ENCODE results near the gene ZFR. TPM values are rescaled to one million over a fixed set of nuclear protein-coding genes. Genes with fewer than 3 reads are reported as not detected.

The ZFR gene
- total and polyA plus RNA-seq, 5 donors: 28.9 to 58.7 (median 55.4) TPM

- DNase-seq: no peak
- intact Hi-C loops (cut with DNase I): no loop called here
- Histone ChIP-seq H3K27me3 (ENCODE audit: control insufficient read depth, insufficient read depth) (no peaks in the 10 kb centered on the region), H3K4me1 (ENCODE audit: control insufficient read depth, insufficient read depth, low read length) (peaks cover 8% of the 10 kb centered on the region), H3K27ac (ENCODE audit: low read length) (no peak overlapping the region), H3K9me3 (ENCODE audit: control insufficient read depth, low read length) (no peaks in the 10 kb centered on the region), H3K4me3 (ENCODE audit: low read length) (no peak overlapping the region)
- ATAC-seq: no peak
- 67% methylated on average over 6 of the region's 6 CpGs for WGBS
Observed at GRCh38 chr5:32309761-32310160, 134.8 kb downstream of the ZFR start.

- Histone ChIP-seq H3K27ac (ENCODE audit: low read length) (no peak overlapping the region), H3K4me1 (ENCODE audit: control insufficient read depth, insufficient read depth, low read length) (peaks cover 8% of the 10 kb centered on the region), H3K9me3 (ENCODE audit: control insufficient read depth, low read length) (peaks cover 3% of the 10 kb centered on the region), H3K27me3 (ENCODE audit: control insufficient read depth, insufficient read depth) (no peaks in the 10 kb centered on the region), H3K4me3 (ENCODE audit: low read length) (no peak overlapping the region)
- ATAC-seq (no peak), DNase-seq (no peak)
- 40% methylated on average over 3 of the region's 3 CpGs for WGBS
- intact Hi-C loops (cut with DNase I): no loop called here
Observed at GRCh38 chr5:32308946-32309345, 135.6 kb downstream of the ZFR start.

GRCh38 chr5:32307769-32308194 is 136.8 kb downstream of the ZFR start:
- WGBS: 95% methylated on average over 4 of the region's 4 CpGs
- intact Hi-C loops (cut with DNase I): no loop called here
- DNase-seq (no peak), ATAC-seq (no peak)
- Histone ChIP-seq H3K4me1 (ENCODE audit: control insufficient read depth, insufficient read depth, low read length) (peaks cover 8% of the 10 kb centered on the region), H3K27ac (ENCODE audit: low read length) (no peak overlapping the region), H3K4me3 (ENCODE audit: low read length) (no peak overlapping the region), H3K27me3 (ENCODE audit: control insufficient read depth, insufficient read depth) (no peaks in the 10 kb centered on the region), H3K9me3 (ENCODE audit: control insufficient read depth, low read length) (peaks cover 3% of the 10 kb centered on the region)

GRCh38 chr5:32304622-32305021 is 139.9 kb downstream of the ZFR start:
- intact Hi-C loops (cut with DNase I): no loop called here
- DNase-seq: no peak
- no peaks in the 10 kb centered on the region for H3K27me3 ChIP-seq (ENCODE audit: control insufficient read depth, insufficient read depth)
- H3K4me1 ChIP-seq (ENCODE audit: control insufficient read depth, insufficient read depth, low read length): peaks cover 3% of the 10 kb centered on the region
- 67% methylated on average over 5 of the region's 5 CpGs for WGBS
- H3K27ac ChIP-seq (ENCODE audit: low read length): no peak overlapping the region
- H3K9me3 ChIP-seq (ENCODE audit: control insufficient read depth, low read length): peaks cover 3% of the 10 kb centered on the region
- no peak overlapping the region for H3K4me3 ChIP-seq (ENCODE audit: low read length)
- ATAC-seq: no peak

Small RNA genes within 50 kb of the gene (microRNA-seq; reads per million reads assigned to microRNA genes)
- 2.1 to 2.9 reads per million in 2 donors for gene MIR579

Other genes starting within 250 kb of the ZFR start
- gene MTMR12, start 131.8 kb downstream of the ZFR start, total RNA-seq: 10 to 100 TPM; 19.1 to 28.1 (median 22.7) TPM
- 6.2 TPM for gene MTMR12, start 131.8 kb downstream of the ZFR start, polyA plus RNA-seq
- gene SUB1, start 140.8 kb upstream of the ZFR start, total RNA-seq: 100 to 1,000 TPM; 209 to 237 (median 223) TPM
- gene SUB1, start 140.8 kb upstream of the ZFR start, polyA plus RNA-seq: 201 TPM